Measurements from ENCODE around the gene APMAP. TPM values are rescaled to one million over a fixed set of nuclear protein-coding genes. Genes with fewer than 3 reads are reported as not detected.

APMAP gene
- total RNA-seq, 1 donor from 2014 or later, result 71.7 TPM

GRCh38 chr20:25020901-25021301 is 28.4 kb upstream of the APMAP start:
- no peaks in the 10 kb centered on the region for H3K27me3 ChIP-seq
- H3K4me3 ChIP-seq, result no peak overlapping the region
- no peak overlapping the region for H3K4me2 ChIP-seq
- no peak overlapping the region for H3K27ac ChIP-seq
- no peaks in the 10 kb centered on the region for H3K36me3 ChIP-seq
- no peaks in the 10 kb centered on the region for H4K20me1 ChIP-seq (ENCODE audit: low read depth)
- H3K9me3 ChIP-seq (ENCODE audit: low read depth), result no peaks in the 10 kb centered on the region
- Mint-ChIP-seq H3K4me1 (no peaks in the 10 kb centered on the region), H3K9me3 (peaks cover 2% of the 10 kb centered on the region), H3K4me3 (no peak overlapping the region), H3K27ac (no peak overlapping the region), H3K27me3 (ENCODE audit: insufficient read depth, low read depth) (peaks cover 9% of the 10 kb centered on the region), H3K36me3 (no peaks in the 10 kb centered on the region)
- H3F3A ChIP-seq (ENCODE audit: low read depth), result no peaks in the 10 kb centered on the region
- H2AFZ ChIP-seq (replicated peaks), result no peak overlapping the region
- H3K79me2 ChIP-seq (ENCODE audit: low read depth), result no peaks in the 10 kb centered on the region
- no peak overlapping the region for H3K9ac ChIP-seq
- no peak for DNase-seq (ENCODE audit: low spot score)
- no peak for TF ChIP-seq EZH2phosphoT487 (IDR thresholded peaks at IDR 0.05)
- no peak for TF ChIP-seq EZH2 (IDR thresholded peaks at IDR 0.05)
- TF ChIP-seq, protein P1, sequence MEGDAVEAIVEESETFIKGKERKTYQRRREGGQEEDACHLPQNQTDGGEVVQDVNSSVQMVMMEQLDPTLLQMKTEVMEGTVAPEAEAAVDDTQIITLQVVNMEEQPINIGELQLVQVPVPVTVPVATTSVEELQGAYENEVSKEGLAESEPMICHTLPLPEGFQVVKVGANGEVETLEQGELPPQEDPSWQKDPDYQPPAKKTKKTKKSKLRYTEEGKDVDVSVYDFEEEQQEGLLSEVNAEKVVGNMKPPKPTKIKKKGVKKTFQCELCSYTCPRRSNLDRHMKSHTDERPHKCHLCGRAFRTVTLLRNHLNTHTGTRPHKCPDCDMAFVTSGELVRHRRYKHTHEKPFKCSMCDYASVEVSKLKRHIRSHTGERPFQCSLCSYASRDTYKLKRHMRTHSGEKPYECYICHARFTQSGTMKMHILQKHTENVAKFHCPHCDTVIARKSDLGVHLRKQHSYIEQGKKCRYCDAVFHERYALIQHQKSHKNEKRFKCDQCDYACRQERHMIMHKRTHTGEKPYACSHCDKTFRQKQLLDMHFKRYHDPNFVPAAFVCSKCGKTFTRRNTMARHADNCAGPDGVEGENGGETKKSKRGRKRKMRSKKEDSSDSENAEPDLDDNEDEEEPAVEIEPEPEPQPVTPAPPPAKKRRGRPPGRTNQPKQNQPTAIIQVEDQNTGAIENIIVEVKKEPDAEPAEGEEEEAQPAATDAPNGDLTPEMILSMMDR (IDR thresholded peaks at IDR 0.05), result no peak
- H3K4me1 ChIP-seq, result no peaks in the 10 kb centered on the region

DNA sequence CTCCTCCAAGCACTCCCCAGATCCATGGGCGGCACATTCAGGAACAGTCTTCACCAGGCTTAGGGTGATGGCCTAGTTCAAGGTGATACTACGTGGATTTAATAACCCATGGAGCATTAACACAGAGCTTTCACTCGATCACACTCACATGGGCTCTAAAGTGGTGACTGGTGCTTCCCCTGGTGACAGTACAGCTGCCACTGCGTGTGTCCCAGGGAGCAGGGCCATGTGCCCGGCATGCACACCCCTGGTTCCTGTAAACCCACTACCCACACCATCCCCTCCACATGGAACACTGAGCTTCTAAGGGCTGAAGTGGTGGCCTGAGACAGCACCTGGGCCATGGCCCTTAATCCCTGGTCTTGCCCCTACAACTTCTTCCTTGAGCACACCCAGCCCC is 27.8 kb upstream of the APMAP start:
- Histone ChIP-seq H2AFZ (replicated peaks) (no peak overlapping the region), H3K79me2 (ENCODE audit: low read depth) (no peaks in the 10 kb centered on the region), H3K9ac (no peak overlapping the region), H3K27me3 (no peaks in the 10 kb centered on the region), H4K20me1 (ENCODE audit: low read depth) (no peaks in the 10 kb centered on the region), H3K36me3 (no peaks in the 10 kb centered on the region), H3K4me1 (no peaks in the 10 kb centered on the region), H3K9me3 (ENCODE audit: low read depth) (no peaks in the 10 kb centered on the region), H3F3A (ENCODE audit: low read depth) (no peaks in the 10 kb centered on the region), H3K4me3 (no peak overlapping the region), H3K4me2 (no peak overlapping the region), H3K27ac (no peak overlapping the region)
- TF ChIP-seq EZH2 (IDR thresholded peaks at IDR 0.05), result no peak
- no peak for TF ChIP-seq EZH2phosphoT487 (IDR thresholded peaks at IDR 0.05)
- TF ChIP-seq, protein P1 (IDR thresholded peaks at IDR 0.05), result no peak
- no peaks in the 10 kb centered on the region for H3K36me3 Mint-ChIP-seq
- peaks cover 9% of the 10 kb centered on the region for H3K27me3 Mint-ChIP-seq (ENCODE audit: insufficient read depth, low read depth)
- H3K4me3 Mint-ChIP-seq, result no peak overlapping the region
- H3K9me3 Mint-ChIP-seq, result peaks cover 2% of the 10 kb centered on the region
- H3K27ac Mint-ChIP-seq, result no peak overlapping the region
- H3K4me1 Mint-ChIP-seq, result no peaks in the 10 kb centered on the region
- no peak for DNase-seq (ENCODE audit: low spot score)

DNA sequence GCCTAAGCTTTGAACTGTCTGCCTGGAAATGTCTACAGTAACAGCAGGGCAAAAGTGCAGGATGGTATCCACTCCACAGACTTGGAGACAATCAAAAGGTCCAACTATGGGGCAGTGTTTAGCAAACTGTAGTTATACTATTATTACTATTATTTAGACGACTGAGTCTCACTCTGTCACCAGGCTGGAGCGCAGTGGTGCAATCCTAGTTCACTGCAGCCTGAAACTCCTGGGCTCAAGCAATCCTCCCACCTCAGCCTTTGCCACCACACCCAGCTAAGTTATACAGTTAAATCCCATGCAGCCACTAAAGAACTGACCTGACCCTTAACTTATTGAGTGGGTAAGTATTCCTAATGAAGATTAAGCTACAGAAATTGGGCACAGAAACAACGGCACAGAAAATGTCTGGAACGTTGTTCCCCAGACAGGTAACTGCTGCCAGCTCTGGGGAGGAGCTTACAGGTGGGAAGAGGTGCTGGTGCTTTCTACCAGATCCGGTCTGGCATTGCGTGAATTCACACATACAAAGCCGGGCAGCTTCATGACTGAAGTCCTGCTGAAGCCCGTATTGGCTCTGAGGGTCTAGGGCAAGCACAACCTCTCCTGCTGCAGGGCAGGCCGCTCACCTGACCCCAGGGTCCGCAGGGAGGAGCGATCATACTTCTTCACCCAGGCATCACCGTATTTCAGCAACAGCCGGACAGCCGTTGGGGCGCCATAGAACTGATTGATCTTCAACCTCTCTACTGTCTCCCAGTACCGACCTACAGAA is 27.0 kb upstream of the APMAP start:
- Mint-ChIP-seq H3K27ac (no peak overlapping the region), H3K27me3 (ENCODE audit: insufficient read depth, low read depth) (peaks cover 9% of the 10 kb centered on the region), H3K4me3 (no peak overlapping the region), H3K36me3 (no peaks in the 10 kb centered on the region), H3K4me1 (no peaks in the 10 kb centered on the region), H3K9me3 (peaks cover 2% of the 10 kb centered on the region)
- no peaks in the 10 kb centered on the region for H4K20me1 ChIP-seq (ENCODE audit: low read depth)
- no peaks in the 10 kb centered on the region for H3K27me3 ChIP-seq
- no peaks in the 10 kb centered on the region for H3K36me3 ChIP-seq
- H3K9ac ChIP-seq, result no peak overlapping the region
- H3K79me2 ChIP-seq (ENCODE audit: low read depth), result no peaks in the 10 kb centered on the region
- TF ChIP-seq EZH2phosphoT487 (IDR thresholded peaks at IDR 0.05), result no peak
- TF ChIP-seq EZH2 (IDR thresholded peaks at IDR 0.05), result no peak
- TF ChIP-seq, protein P1 (IDR thresholded peaks at IDR 0.05), result no peak
- no peak for DNase-seq (ENCODE audit: low spot score)
- H2AFZ ChIP-seq (replicated peaks), result no peak overlapping the region
- H3K4me3 ChIP-seq, result no peak overlapping the region
- H3K27ac ChIP-seq, result no peak overlapping the region
- H3F3A ChIP-seq (ENCODE audit: low read depth), result no peaks in the 10 kb centered on the region
- H3K4me2 ChIP-seq, result no peak overlapping the region
- no peaks in the 10 kb centered on the region for H3K4me1 ChIP-seq
- no peaks in the 10 kb centered on the region for H3K9me3 ChIP-seq (ENCODE audit: low read depth)

Measured in neural progenitor cell (in vitro differentiated cells).